IMR-90 (cell line): ENCODE results near the gene CTDP1. TPM values are rescaled to one million over a fixed set of nuclear protein-coding genes. Genes with fewer than 3 reads are reported as not detected.

Experiments used
- ATAC-seq: fragments of 200-7000 bp; cut with Tn5 transposase; 2 replicates; pipeline ENCODE4 v1.9.1; 2020; ENCODE audit warnings: low read depth, mild to moderate bottlenecking, moderate library complexity
- BruUV-seq: library from RNA; stranded (reverse); fragments of 400-500 nt; replicated peaks from 2 replicates; lab custom pipeline; 2021; lab: Mats Ljungman, UMichigan
- CTCF ChIA-PET: fragments of 300-600 bp; formaldehyde crosslinking; extraction: SDS; loops from one replicate; lab custom pipeline; 2021; ENCODE audit warnings: antibody characterized with exemption; lab: Yijun Ruan, JAX
- POLR2A ChIA-PET: fragments of 300-600 bp; sonication (Branson Sonifier 250); formaldehyde crosslinking; loops from one replicate; lab custom pipeline; 2022; ENCODE audit warnings: antibody characterized with exemption; ENCODE audit not compliant: unreplicated experiment; lab: Charles Lee
- DNase-seq: peaks from one replicate; pipeline ENCODE4 v3.0.0; 2013
- H2AFZ ChIP-seq: replicated peaks from 2 replicates; pipeline ENCODE3; 2013; ENCODE audit warnings: low read length, mild to moderate bottlenecking; ENCODE audit not compliant: poor library complexity
- H2AK5ac ChIP-seq: 2 replicates; pipeline ENCODE4 v1.6.1; 2013; ENCODE audit warnings: low read depth, low read length, inconsistent platforms
- H2AK9ac ChIP-seq: replicated peaks from 2 replicates; pipeline ENCODE3; 2013; ENCODE audit warnings: mild to moderate bottlenecking, low read depth, low read length, moderate library complexity; ENCODE audit not compliant: poor library complexity
- H2BK120ac ChIP-seq: 2 replicates; pipeline ENCODE4 v1.6.1; 2013; ENCODE audit warnings: low read depth, low read length, inconsistent platforms
- H2BK15ac ChIP-seq: 3 replicates; pipeline ENCODE4 v1.6.1; 2013; ENCODE audit warnings: low read depth, low read length, inconsistent platforms
- H2BK20ac ChIP-seq: 2 replicates; pipeline ENCODE4 v1.6.1; 2013; ENCODE audit warnings: low read depth, mild to moderate bottlenecking, inconsistent platforms, low read length, moderate library complexity
- H2BK5ac ChIP-seq: 2 replicates; pipeline ENCODE4 v1.6.1; 2013; ENCODE audit warnings: mild to moderate bottlenecking, low read depth, low read length, inconsistent platforms; ENCODE audit not compliant: poor library complexity, severe bottlenecking
- H3K14ac ChIP-seq: replicated peaks from 2 replicates; pipeline ENCODE4 v1.6.1; 2013; ENCODE audit warnings: low read depth, low read length, inconsistent platforms
- H3K18ac ChIP-seq: 2 replicates; pipeline ENCODE4 v1.6.1; 2013; ENCODE audit warnings: low read depth, low read length, control low read depth
- H3K23ac ChIP-seq: 2 replicates; pipeline ENCODE4 v1.6.1; 2013; ENCODE audit warnings: low read depth, low read length, inconsistent platforms
- H3K27ac ChIP-seq: 2 replicates; pipeline ENCODE4 v1.5.1; 2013; ENCODE audit warnings: mild to moderate bottlenecking, control low read depth, low read length; ENCODE audit not compliant: insufficient read depth
- H3K27me3 ChIP-seq: 2 replicates; pipeline ENCODE4 v1.6.1; 2013; ENCODE audit warnings: low read length; ENCODE audit not compliant: control insufficient read depth, insufficient read depth
- H3K36me3 ChIP-seq: 2 replicates; pipeline ENCODE4 v1.6.1; 2013; ENCODE audit warnings: low read length, mixed read lengths; ENCODE audit not compliant: control insufficient read depth, insufficient read depth
- H3K4ac ChIP-seq: 2 replicates; pipeline ENCODE4 v1.6.1; 2013; ENCODE audit warnings: low read depth, low read length, inconsistent platforms
- H3K4me1 ChIP-seq: 2 replicates; pipeline ENCODE4 v1.6.1; 2013; ENCODE audit warnings: low read length, mixed read lengths; ENCODE audit not compliant: control insufficient read depth, insufficient read depth
- H3K4me2 ChIP-seq: 2 replicates; pipeline ENCODE4 v1.6.1; 2013; ENCODE audit warnings: low read depth, mild to moderate bottlenecking, control low read depth, low read length, moderate library complexity
- H3K4me3 ChIP-seq: 2 replicates; pipeline ENCODE4 v1.5.1; 2013; ENCODE audit warnings: low read depth, mild to moderate bottlenecking, control low read depth, low read length, moderate library complexity; ENCODE audit not compliant: insufficient read depth
- H3K56ac ChIP-seq: 2 replicates; pipeline ENCODE4 v1.6.1; 2013; ENCODE audit warnings: low read length, inconsistent platforms; ENCODE audit not compliant: insufficient read depth; ENCODE audit errors: extremely low read depth
- H3K79me1 ChIP-seq, 2 experiments: 2 replicates each; pipeline ENCODE4 v1.6.1; 2013; ENCODE audit warnings: low read length in 2 of 2, inconsistent platforms in 1 of 2, low read depth in 1 of 2
- H3K9ac ChIP-seq: 2 replicates; pipeline ENCODE4 v1.6.1; 2013; ENCODE audit warnings: low read depth, low read length, control low read depth
- H3K9me1 ChIP-seq: 2 replicates; pipeline ENCODE4 v1.6.1; 2013; ENCODE audit warnings: low read length, inconsistent platforms; ENCODE audit not compliant: insufficient read depth
- H3K9me3 ChIP-seq: 2 replicates; pipeline ENCODE4 v1.6.1; 2013; ENCODE audit warnings: low read length; ENCODE audit not compliant: control insufficient read depth, insufficient read depth
- H4K20me1 ChIP-seq: 2 replicates; pipeline ENCODE4 v1.6.1; 2013; ENCODE audit warnings: low read length, inconsistent platforms; ENCODE audit not compliant: insufficient read depth
- H4K5ac ChIP-seq: 2 replicates; pipeline ENCODE4 v1.6.1; 2013; ENCODE audit warnings: mild to moderate bottlenecking, low read depth, low read length, control low read depth
- H4K8ac ChIP-seq, 2 experiments: 2 replicates each; pipeline ENCODE4 v1.6.1; 2013; ENCODE audit warnings: low read depth in 2 of 2, low read length in 2 of 2, control low read depth in 1 of 2, inconsistent platforms in 1 of 2
- H4K91ac ChIP-seq: 2 replicates; pipeline ENCODE4 v1.6.1; 2013; ENCODE audit warnings: low read depth, low read length, inconsistent platforms; ENCODE audit not compliant: insufficient read depth
- BHLHE40 ChIP-seq: fragments of 150-350 bp; IDR thresholded peaks from 2 replicates; pipeline ENCODE4 v1.6.1; 2016; ENCODE audit warnings: mild to moderate bottlenecking, low read depth, low read length
- CEBPB ChIP-seq: IDR thresholded peaks from 2 replicates; pipeline ENCODE4 v1.6.1; 2012; ENCODE audit warnings: low read depth, low read length, improper control_type of control experiment
- CHD1 ChIP-seq: IDR thresholded peaks from 2 replicates; pipeline ENCODE4 v1.6.1; 2012; ENCODE audit warnings: low read depth, low read length, improper control_type of control experiment
- FOS ChIP-seq: fragments of 150-350 bp; IDR thresholded peaks from 2 replicates; pipeline ENCODE4 v1.6.1; 2016; ENCODE audit warnings: low read depth, low read length
- MAFK ChIP-seq: IDR thresholded peaks from 2 replicates; pipeline ENCODE4 v1.6.1; 2012; ENCODE audit warnings: low read depth, low read length, improper control_type of control experiment
- MAZ ChIP-seq: IDR thresholded peaks from 2 replicates; pipeline ENCODE4 v1.6.1; 2012; ENCODE audit warnings: low read depth, mild to moderate bottlenecking, low read length, improper control_type of control experiment, moderate library complexity, borderline replicate concordance
- MXI1 ChIP-seq: IDR thresholded peaks from 2 replicates; pipeline ENCODE4 v1.6.1; 2012; ENCODE audit warnings: low read depth, mild to moderate bottlenecking, low read length, moderate library complexity, borderline replicate concordance
- NFE2L2 ChIP-seq: fragments of 150-350 bp; IDR thresholded peaks from 2 replicates; pipeline ENCODE4 v1.6.1; 2016; ENCODE audit warnings: low read depth, mild to moderate bottlenecking, low read length
- POLR2A ChIP-seq: IDR thresholded peaks from 2 replicates; pipeline ENCODE4 v1.6.1; 2012; ENCODE audit warnings: mild to moderate bottlenecking, low read depth, low read length
- RAD21 ChIP-seq: IDR thresholded peaks from 2 replicates; pipeline ENCODE4 v1.6.1; 2012; ENCODE audit warnings: low read length, improper control_type of control experiment
- RCOR1 ChIP-seq: IDR thresholded peaks from 2 replicates; pipeline ENCODE4 v1.6.1; 2012; ENCODE audit warnings: mild to moderate bottlenecking, low read length, improper control_type of control experiment; ENCODE audit not compliant: insufficient replicate concordance
- RFX5 ChIP-seq: IDR thresholded peaks from 2 replicates; pipeline ENCODE4 v1.8.0; 2012; ENCODE audit warnings: low read depth, mild to moderate bottlenecking, low read length, moderate library complexity
- SMC3 ChIP-seq: fragments of 150-350 bp; IDR thresholded peaks from 2 replicates; pipeline ENCODE4 v1.6.1; 2016; ENCODE audit warnings: low read depth, mild to moderate bottlenecking, antibody characterized with exemption, low read length, moderate library complexity
- WGBS, 2 experiments: methylation state at CpG; one replicate each; pipeline versions ENCODE4 v1.1.5 to v1.1.7; 2013; ENCODE audit warnings: missing lambda C conversion rate in 2 of 2; ENCODE audit not compliant: insufficient read length in 1 of 2; ENCODE audit errors: extremely low coverage in 2 of 2; 5-methylcytosine and 5-hydroxymethylcytosine counted together
- dilution Hi-C: fragments of 300-500 bp; cut with HindIII; formaldehyde crosslinking; loops from one replicate; pipeline ENCODE4 v1.14.3; 2018; ENCODE audit warnings: low sequenced_read_pairs; ENCODE audit not compliant: unreplicated experiment
- in situ Hi-C: fragments of 300-500 bp; cut with MboI; formaldehyde crosslinking; loops from 3 replicates; pipeline ENCODE4 v1.14.3; 2019; ENCODE audit warnings: low sequenced_read_pairs, inconsistent platforms, mixed read lengths
- intact Hi-C: fragments of 100-400 bp; cut with micrococcal nuclease; formaldehyde crosslinking; loops from 2 replicates; pipeline ENCODE4 v1.10.0; 2022
- polyA plus RNA-seq, 3 experiments: library from polyadenylated mRNA; depleted of rRNA; stranded (reverse); fragments of >200 nt; gene quantifications; 2 replicates each; pipeline ENCODE4 v1.2.3, GENCODE V29; 2012; ENCODE audit warnings: low replicate concordance in 1 of 3
- total RNA-seq: library from RNA; depleted of rRNA; stranded (reverse); fragments of >200 nt; gene quantifications from 2 replicates; pipeline ENCODE4 v1.2.3, GENCODE V29; 2012
- TF ChIP-seq, protein P1 (sequence below): fragments of 150-350 bp; IDR thresholded peaks from 2 replicates; pipeline ENCODE4 v1.6.1; 2017; ENCODE audit warnings: mild to moderate bottlenecking, antibody characterized with exemption, low read length, low read depth
- TF ChIP-seq, protein P2 (sequence below): fragments of 150-350 bp; IDR thresholded peaks from 2 replicates; pipeline ENCODE4 v1.6.1; 2016; ENCODE audit warnings: low read depth, mild to moderate bottlenecking, low read length, moderate library complexity, borderline replicate concordance
- TF ChIP-seq, protein P3 (sequence below): conservative IDR thresholded peaks from 2 replicates; pipeline ENCODE4 v1.5.1; 2012; ENCODE audit warnings: mild to moderate bottlenecking, low read depth, low read length, improper control_type of control experiment

The CTDP1 gene
- total and polyA plus RNA-seq, 2 of the 4 experiments (the other 2 are of a cell fraction): 13.4 to 17.6 TPM

DNA sequence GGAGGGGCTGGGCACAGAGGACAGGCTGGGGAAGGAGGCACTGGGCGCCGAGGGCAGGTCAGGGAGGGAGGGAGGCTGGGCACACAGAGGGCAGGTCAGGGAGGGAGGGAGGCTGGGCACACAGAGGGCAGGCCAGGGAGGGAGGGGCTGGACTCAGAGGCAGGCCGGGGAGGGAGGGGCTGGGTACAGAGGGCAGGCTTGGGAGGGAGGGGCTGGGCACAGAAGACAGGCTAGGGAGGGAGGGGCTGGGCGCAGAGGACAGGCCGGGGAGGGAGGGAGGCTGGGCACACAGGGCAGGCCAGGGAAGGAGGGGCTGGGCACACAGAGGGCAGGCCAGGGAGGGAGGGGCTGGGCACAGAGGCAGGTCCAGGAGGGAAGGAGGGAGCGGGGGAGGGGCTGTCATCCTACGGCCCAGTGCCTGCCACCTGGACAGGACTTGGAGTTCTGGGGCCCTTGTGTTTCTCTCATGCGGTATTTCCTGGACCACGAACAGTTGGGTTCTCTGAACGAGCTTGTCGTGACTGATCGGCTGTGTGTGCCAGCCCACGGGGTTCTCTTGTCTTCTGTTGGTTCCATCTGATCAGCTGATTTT is 71.5 kb downstream of the CTDP1 start:
- Histone ChIP-seq H3K4me1 (no peaks in the 10 kb centered on the region), H3K4me2 (no peak overlapping the region), H2AK9ac (no peak overlapping the region), H4K91ac (no peak overlapping the region), H2AFZ (no peak overlapping the region), H4K5ac (no peak overlapping the region), H3K36me3 (peaks cover 37% of the 10 kb centered on the region), H2BK15ac (no peak overlapping the region), H3K27ac (no peak overlapping the region), H4K8ac (no peak overlapping the region), H3K27me3 (no peaks in the 10 kb centered on the region), H3K18ac (no peak overlapping the region), H2BK20ac (no peak overlapping the region), H3K79me1 (peaks cover 6 to 18% of the 10 kb centered on the region in 2 experiments; a peak in 1 of 4 replicates), H2BK120ac (no peak overlapping the region), H3K9ac (no peak overlapping the region), H2BK5ac (no peak overlapping the region), H3K14ac (no peak overlapping the region), H2AK5ac (no peak overlapping the region), H3K56ac (no peak overlapping the region), H3K4ac (no peak overlapping the region), H3K23ac (no peak overlapping the region), H3K9me3 (no peaks in the 10 kb centered on the region), H3K9me1 (no peaks in the 10 kb centered on the region), H3K4me3 (no peak overlapping the region), H4K20me1 (no peaks in the 10 kb centered on the region)
- dilution Hi-C loops: no loop called here
- no peak for DNase-seq
- ChIA-PET CTCF (no interaction called here), POLR2A (no interaction called here)
- WGBS, 2 experiments: 89% methylated on average over 3 of the region's 13 CpGs; no CpG with 5 or more reads in 1 of the 2 experiments
- in situ Hi-C loops: no loop called here
- BruUV-seq: no TSS peak
- intact Hi-C loops: no loop called here
- no peak for ATAC-seq
- TF ChIP-seq CEBPB: no peak
- TF ChIP-seq, protein P1, sequence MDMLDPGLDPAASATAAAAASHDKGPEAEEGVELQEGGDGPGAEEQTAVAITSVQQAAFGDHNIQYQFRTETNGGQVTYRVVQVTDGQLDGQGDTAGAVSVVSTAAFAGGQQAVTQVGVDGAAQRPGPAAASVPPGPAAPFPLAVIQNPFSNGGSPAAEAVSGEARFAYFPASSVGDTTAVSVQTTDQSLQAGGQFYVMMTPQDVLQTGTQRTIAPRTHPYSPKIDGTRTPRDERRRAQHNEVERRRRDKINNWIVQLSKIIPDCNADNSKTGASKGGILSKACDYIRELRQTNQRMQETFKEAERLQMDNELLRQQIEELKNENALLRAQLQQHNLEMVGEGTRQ: no peak
- no peak for TF ChIP-seq BHLHE40
- TF ChIP-seq POLR2A: no peak
- no peak for TF ChIP-seq MXI1
- no peak for TF ChIP-seq SMC3
- no peak for TF ChIP-seq RCOR1
- no peak for TF ChIP-seq MAZ
- no peak for TF ChIP-seq CHD1
- TF ChIP-seq FOS: no peak
- no peak for TF ChIP-seq RAD21
- TF ChIP-seq, protein P2, sequence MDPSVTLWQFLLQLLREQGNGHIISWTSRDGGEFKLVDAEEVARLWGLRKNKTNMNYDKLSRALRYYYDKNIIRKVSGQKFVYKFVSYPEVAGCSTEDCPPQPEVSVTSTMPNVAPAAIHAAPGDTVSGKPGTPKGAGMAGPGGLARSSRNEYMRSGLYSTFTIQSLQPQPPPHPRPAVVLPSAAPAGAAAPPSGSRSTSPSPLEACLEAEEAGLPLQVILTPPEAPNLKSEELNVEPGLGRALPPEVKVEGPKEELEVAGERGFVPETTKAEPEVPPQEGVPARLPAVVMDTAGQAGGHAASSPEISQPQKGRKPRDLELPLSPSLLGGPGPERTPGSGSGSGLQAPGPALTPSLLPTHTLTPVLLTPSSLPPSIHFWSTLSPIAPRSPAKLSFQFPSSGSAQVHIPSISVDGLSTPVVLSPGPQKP: no peak
- no peak for TF ChIP-seq RFX5
- no peak for TF ChIP-seq NFE2L2
- TF ChIP-seq, protein P3, sequence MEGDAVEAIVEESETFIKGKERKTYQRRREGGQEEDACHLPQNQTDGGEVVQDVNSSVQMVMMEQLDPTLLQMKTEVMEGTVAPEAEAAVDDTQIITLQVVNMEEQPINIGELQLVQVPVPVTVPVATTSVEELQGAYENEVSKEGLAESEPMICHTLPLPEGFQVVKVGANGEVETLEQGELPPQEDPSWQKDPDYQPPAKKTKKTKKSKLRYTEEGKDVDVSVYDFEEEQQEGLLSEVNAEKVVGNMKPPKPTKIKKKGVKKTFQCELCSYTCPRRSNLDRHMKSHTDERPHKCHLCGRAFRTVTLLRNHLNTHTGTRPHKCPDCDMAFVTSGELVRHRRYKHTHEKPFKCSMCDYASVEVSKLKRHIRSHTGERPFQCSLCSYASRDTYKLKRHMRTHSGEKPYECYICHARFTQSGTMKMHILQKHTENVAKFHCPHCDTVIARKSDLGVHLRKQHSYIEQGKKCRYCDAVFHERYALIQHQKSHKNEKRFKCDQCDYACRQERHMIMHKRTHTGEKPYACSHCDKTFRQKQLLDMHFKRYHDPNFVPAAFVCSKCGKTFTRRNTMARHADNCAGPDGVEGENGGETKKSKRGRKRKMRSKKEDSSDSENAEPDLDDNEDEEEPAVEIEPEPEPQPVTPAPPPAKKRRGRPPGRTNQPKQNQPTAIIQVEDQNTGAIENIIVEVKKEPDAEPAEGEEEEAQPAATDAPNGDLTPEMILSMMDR: no peak
- TF ChIP-seq MAFK: no peak
